H1 (cell line): ENCODE data around the gene COLQ. TPM values are rescaled to one million over a fixed set of nuclear protein-coding genes. Genes with fewer than 3 reads are reported as not detected.

ENCODE experiments used
- CTCF ChIA-PET: fragments of 300-600 bp; sonication (Branson Sonifier 250); formaldehyde crosslinking; loops from one replicate; lab custom pipeline; 2021; ENCODE audit not compliant: partially characterized antibody; lab: Charles Lee
- POLR2A ChIA-PET: fragments of 300-600 bp; sonication (Branson Sonifier 250); formaldehyde crosslinking; loops from one replicate; lab custom pipeline; 2021; ENCODE audit warnings: inconsistent platforms; ENCODE audit not compliant: partially characterized antibody; lab: Charles Lee
- DNase-seq, 2 experiments: peaks; one replicate each; pipeline versions ENCODE4 v3.0.0 to v3.0.0-alpha.2; 2010 to 2022; ENCODE audit warnings: low spot score in 2 of 2, low read depth in 1 of 2, mixed read lengths in 1 of 2
- FAIRE-seq: peaks from 2 replicates; lab custom pipeline; 2011; peaks lifted over from hg19 to GRCh38; lab: Jason Lieb, UNC
- H2AFZ ChIP-seq: 2 replicates; pipeline ENCODE4 v1.8.1; 2012; ENCODE audit warnings: low read length, inconsistent platforms
- H2AK5ac ChIP-seq: 2 replicates; pipeline ENCODE4 v1.6.1; 2013; ENCODE audit warnings: low read depth, low read length
- H2BK120ac ChIP-seq: replicated peaks from 2 replicates; pipeline ENCODE3; 2013; ENCODE audit warnings: low read depth, low read length, inconsistent platforms
- H2BK12ac ChIP-seq: 2 replicates; pipeline ENCODE4 v1.6.1; 2013; ENCODE audit warnings: low read depth, low read length
- H2BK15ac ChIP-seq: 2 replicates; pipeline ENCODE4 v1.6.1; 2013; ENCODE audit warnings: low read length
- H2BK20ac ChIP-seq: 2 replicates; pipeline ENCODE4 v1.6.1; 2013; ENCODE audit warnings: low read length
- H2BK5ac ChIP-seq: 2 replicates; pipeline ENCODE4 v1.6.1; 2013; ENCODE audit warnings: low read depth, low read length
- H3K14ac ChIP-seq: 2 replicates; pipeline ENCODE4 v1.6.1; 2013; ENCODE audit warnings: inconsistent platforms; ENCODE audit not compliant: insufficient read length
- H3K18ac ChIP-seq: 2 replicates; pipeline ENCODE4 v1.6.1; 2013; ENCODE audit warnings: low read length; ENCODE audit errors: extremely low read depth
- H3K23ac ChIP-seq: 2 replicates; pipeline ENCODE4 v1.6.1; 2013; ENCODE audit warnings: inconsistent platforms; ENCODE audit not compliant: insufficient read length
- H3K23me2 ChIP-seq: 2 replicates; pipeline ENCODE4 v1.6.1; 2013; ENCODE audit warnings: low read depth, low read length
- H3K27ac ChIP-seq: 2 replicates; pipeline ENCODE4 v1.6.1; 2011; ENCODE audit warnings: low read depth, low read length, inconsistent platforms
- H3K27me3 ChIP-seq, 4 experiments: replicated peaks in 1 of 4; 1 replicate in 1 of 4; 2 replicates in 3 of 4; pipeline versions ENCODE4 v1.6.1 to v1.8.1; 2011 to 2013; ENCODE audit warnings: low read length in 3 of 4, mild to moderate bottlenecking in 3 of 4, inconsistent platforms in 2 of 4, mixed read lengths in 2 of 4, moderate library complexity in 1 of 4; ENCODE audit not compliant: control insufficient read depth in 3 of 4, insufficient read depth in 3 of 4; ENCODE audit errors: extremely low read depth in 1 of 4
- H3K36me3 ChIP-seq, 4 experiments: 2 replicates each; pipeline versions ENCODE4 v1.6.1 to v1.8.1; 2011 to 2013; ENCODE audit warnings: mild to moderate bottlenecking in 4 of 4, low read length in 3 of 4, moderate library complexity in 2 of 4, control low read depth in 1 of 4, inconsistent platforms in 1 of 4; ENCODE audit not compliant: insufficient read depth in 4 of 4, control insufficient read depth in 2 of 4
- H3K4ac ChIP-seq: replicated peaks from 2 replicates; pipeline ENCODE3; 2013; ENCODE audit warnings: low read length, low read depth, mixed read lengths, inconsistent platforms; ENCODE audit not compliant: insufficient read length
- H3K4me1 ChIP-seq, 4 experiments: replicated peaks in 1 of 4; 1 replicate in 1 of 4; 2 replicates in 3 of 4; pipeline versions ENCODE4 v1.6.1 to v1.8.1; 2011 to 2013; ENCODE audit warnings: low read length in 3 of 4, inconsistent platforms in 2 of 4, mixed read lengths in 1 of 4; ENCODE audit not compliant: insufficient read depth in 4 of 4, control insufficient read depth in 3 of 4
- H3K4me2 ChIP-seq, 2 experiments: 2 replicates each; pipeline versions ENCODE4 v1.6.1 to v1.8.1; 2011 to 2013; ENCODE audit warnings: low read depth in 2 of 2, low read length in 2 of 2, control low read depth in 1 of 2, inconsistent platforms in 1 of 2, mild to moderate bottlenecking in 1 of 2; ENCODE audit not compliant: insufficient read depth in 1 of 2
- H3K4me3 ChIP-seq, 4 experiments: fragments of 200-600, 300-600 bp in 1 of 4; sonication (generic), shearing (Covaris generic), sonication (Bioruptor Twin) in 1 of 4; 2 replicates each; pipeline versions ENCODE4 v1.5.1 to v1.8.1; 2011 to 2016; ENCODE audit warnings: low read length in 4 of 4, low read depth in 3 of 4, control low read depth in 2 of 4, inconsistent platforms in 2 of 4, mild to moderate bottlenecking in 2 of 4, mixed read lengths in 1 of 4, moderate library complexity in 1 of 4; ENCODE audit not compliant: insufficient read depth in 2 of 4; ENCODE audit errors: extremely low read depth in 1 of 4
- H3K56ac ChIP-seq: replicated peaks from 2 replicates; pipeline ENCODE3; 2013; ENCODE audit warnings: low read depth, mild to moderate bottlenecking, mixed read lengths, low read length, inconsistent platforms; ENCODE audit not compliant: insufficient read length
- H3K79me1 ChIP-seq: 2 replicates; pipeline ENCODE4 v1.6.1; 2013; ENCODE audit warnings: low read depth, low read length, control low read depth
- H3K79me2 ChIP-seq, 2 experiments: 2 replicates each; pipeline versions ENCODE4 v1.6.1 to v1.8.1; 2012 to 2013; ENCODE audit warnings: low read length in 2 of 2, mild to moderate bottlenecking in 2 of 2, inconsistent platforms in 1 of 2; ENCODE audit not compliant: insufficient read depth in 2 of 2, control insufficient read depth in 1 of 2
- H3K9ac ChIP-seq, 4 experiments: replicated peaks in 1 of 4; 1 replicate in 1 of 4; 2 replicates in 3 of 4; pipeline versions ENCODE4 v1.6.1 to v1.8.1; 2011 to 2013; ENCODE audit warnings: low read depth in 3 of 4, low read length in 3 of 4, control low read depth in 2 of 4, mild to moderate bottlenecking in 2 of 4, moderate library complexity in 2 of 4, inconsistent platforms in 1 of 4; ENCODE audit errors: extremely low read depth in 1 of 4
- H3K9me3 ChIP-seq, 2 experiments: 2 replicates each; pipeline versions ENCODE4 v1.6.1 to v1.8.1; 2012 to 2013; ENCODE audit warnings: mild to moderate bottlenecking in 2 of 2, moderate library complexity in 2 of 2, control low read depth in 1 of 2, inconsistent platforms in 1 of 2, low read depth in 1 of 2, low read length in 1 of 2, mixed read lengths in 1 of 2; ENCODE audit not compliant: insufficient read depth in 2 of 2
- H4K20me1 ChIP-seq, 2 experiments: replicated peaks in 1 of 2; 2 replicates each; pipeline versions ENCODE3 to v1.8.1; 2011 to 2013; ENCODE audit warnings: inconsistent platforms in 2 of 2, low read length in 2 of 2, mild to moderate bottlenecking in 1 of 2; ENCODE audit not compliant: insufficient read depth in 2 of 2, control insufficient read depth in 1 of 2
- H4K5ac ChIP-seq: 2 replicates; pipeline ENCODE4 v1.6.1; 2013; ENCODE audit warnings: low read length, low read depth, mixed read lengths, inconsistent platforms; ENCODE audit not compliant: insufficient read length
- H4K8ac ChIP-seq: 2 replicates; pipeline ENCODE4 v1.8.0; 2013; ENCODE audit warnings: mild to moderate bottlenecking, moderate library complexity, low read length, inconsistent platforms; ENCODE audit not compliant: insufficient read depth; ENCODE audit errors: extremely low read depth
- H4K91ac ChIP-seq: replicated peaks from 2 replicates; pipeline ENCODE3; 2013; ENCODE audit warnings: low read length, mixed read lengths, inconsistent platforms; ENCODE audit not compliant: insufficient read length
- CHD2 ChIP-seq: IDR thresholded peaks from 2 replicates; pipeline ENCODE4 v1.6.1; 2012; ENCODE audit warnings: low read length, improper control_type of control experiment
- NANOG ChIP-seq: IDR thresholded peaks from 2 replicates; pipeline ENCODE4 v1.6.1; 2011; ENCODE audit warnings: low read length, low read depth, mild to moderate bottlenecking, inconsistent platforms; ENCODE audit not compliant: insufficient read depth, poor library complexity, severe bottlenecking
- RAD21 ChIP-seq, 2 experiments: IDR thresholded peaks in 1 of 2; conservative IDR thresholded peaks in 1 of 2; 2 replicates each; pipeline ENCODE4 v1.6.1; 2011; ENCODE audit warnings: low read depth in 2 of 2, low read length in 2 of 2, improper control_type of control experiment in 1 of 2, inconsistent platforms in 1 of 2, mild to moderate bottlenecking in 1 of 2, moderate library complexity in 1 of 2
- WGBS, 2 experiments: shearing (Covaris generic) in 1 of 2; methylation state at CpG; one replicate each; pipeline versions ENCODE4 v1.1.6 to v1.1.7; 2013 to 2015; ENCODE audit warnings: low lambda C conversion rate in 2 of 2, mixed read lengths in 2 of 2, inconsistent platforms in 1 of 2, low coverage in 1 of 2, missing lambda C conversion rate in 1 of 2; ENCODE audit not compliant: insufficient replicate concordance in 2 of 2, insufficient coverage in 1 of 2, insufficient read length in 1 of 2; ENCODE audit errors: extremely low coverage in 1 of 2, missing lambda C conversion rate in 1 of 2; 5-methylcytosine and 5-hydroxymethylcytosine counted together
- polyA plus RNA-seq, 7 experiments: library from polyadenylated mRNA; depleted of rRNA in 3 of 7; stranded (reverse) in 5 of 7; unstranded in 2 of 7; fragments of >200 nt in 5 of 7; fragments of 200-250 nt in 2 of 7; gene quantifications; 1 replicate in 5 of 7; 2 replicates in 1 of 7; 4 replicates in 1 of 7; pipeline versions ENCODE4 v1.2.1 to v1.2.3, GENCODE V29; 2011 to 2013; ENCODE audit warnings: missing spikeins in 2 of 7, mixed read lengths in 2 of 7
- total RNA-seq: library from RNA; stranded (reverse); fragmentation: NEBNext Ultra II Directional; extraction: Animal tissue kit (Norgen Biotek cat#: 25700); gene quantifications from 2 replicates; pipeline ENCODE4 v1.2.1, GENCODE V29; 2021

COLQ gene
- total and polyA plus RNA-seq, 2 of the 8 experiments (the other 6 are each of a cell fraction or from before 2014, with no cell fraction given) = 1.5 to 1.9 TPM

- no peak for FAIRE-seq
- H3K56ac ChIP-seq = no peak overlapping the region
- 85% methylated on average over 3 of the region's 3 CpGs; no CpG with 5 or more reads in 1 of the 2 experiments for WGBS, 2 experiments
Observed at GRCh38 chr3:15471861-15472260, 49.6 kb downstream of the COLQ start.

More at GRCh38 chr3:15471861-15472260, 49.6 kb downstream of the COLQ start:
- no peak overlapping the region for H2AK5ac ChIP-seq
- ChIA-PET CTCF (interaction anchor here (0.7 to 2.0 kb wide), 7 partner anchors 9 to 204 kb away, joined by 3 to 5 read pairs (median 4); no protein-coding TSS in a partner anchor), POLR2A (interaction anchor here (0.7 kb wide), 1 partner anchor 16 kb away, joined by 3 read pairs; no protein-coding TSS in a partner anchor)
- no peak overlapping the region for H3K4ac ChIP-seq
- no peak for TF ChIP-seq NANOG
- no peak for TF ChIP-seq RAD21 (IDR thresholded peaks at IDR 0.05 in 1 of 2, conservative IDR thresholded peaks at IDR 0.05 in 1 of 2; ENCODE audit: low read depth in 2 of 2, low read length in 2 of 2)
- no peak for TF ChIP-seq CHD2
- no peak overlapping the region for H4K8ac ChIP-seq
- no peaks in the 10 kb centered on the region for H3K36me3 ChIP-seq
- no peaks in the 10 kb centered on the region; the same call in 1 of the 2 replicates for H3K23me2 ChIP-seq
- no peaks in the 10 kb centered on the region for H3K27me3 ChIP-seq
- H2AFZ ChIP-seq = no peak overlapping the region
- H3K79me1 ChIP-seq = no peaks in the 10 kb centered on the region
- H2BK15ac ChIP-seq = no peak overlapping the region
- H3K23ac ChIP-seq = no peak overlapping the region
- H4K91ac ChIP-seq = no peak overlapping the region
- no peak overlapping the region for H4K5ac ChIP-seq
- no peak for DNase-seq
- H2BK20ac ChIP-seq = no peak overlapping the region
- no peak overlapping the region for H2BK5ac ChIP-seq
- H3K9ac ChIP-seq = no peak overlapping the region
- no peaks in the 10 kb centered on the region for H4K20me1 ChIP-seq
- no peaks in the 10 kb centered on the region for H3K9me3 ChIP-seq
- no peak overlapping the region for H3K4me3 ChIP-seq
- no peak overlapping the region for H2BK120ac ChIP-seq
- H3K4me1 ChIP-seq = peaks cover 0 to 2% (median 0%) of the 10 kb centered on the region in 4 experiments; a peak in 1 of 7 replicates
- no peak overlapping the region for H2BK12ac ChIP-seq
- H3K79me2 ChIP-seq = no peaks in the 10 kb centered on the region
- H3K27ac ChIP-seq = no peak overlapping the region
- no peak overlapping the region for H3K18ac ChIP-seq
- H3K14ac ChIP-seq = no peak overlapping the region
- no peak overlapping the region for H3K4me2 ChIP-seq
